Measurements from ENCODE around the gene C1orf74. TPM values are rescaled to one million over a fixed set of nuclear protein-coding genes. Genes with fewer than 3 reads are reported as not detected.

Gene C1orf74
- total RNA-seq (1 to 10 TPM in 3 of 5 donors, under 1 TPM in 2; 0.58 to 1.3 (median 1.2) TPM), total RNA-seq (0.07 to 0.85 (median 0.34) reads per million in 29 experiments)
- 1.4 TPM for total RNA-seq (2013)

DNA sequence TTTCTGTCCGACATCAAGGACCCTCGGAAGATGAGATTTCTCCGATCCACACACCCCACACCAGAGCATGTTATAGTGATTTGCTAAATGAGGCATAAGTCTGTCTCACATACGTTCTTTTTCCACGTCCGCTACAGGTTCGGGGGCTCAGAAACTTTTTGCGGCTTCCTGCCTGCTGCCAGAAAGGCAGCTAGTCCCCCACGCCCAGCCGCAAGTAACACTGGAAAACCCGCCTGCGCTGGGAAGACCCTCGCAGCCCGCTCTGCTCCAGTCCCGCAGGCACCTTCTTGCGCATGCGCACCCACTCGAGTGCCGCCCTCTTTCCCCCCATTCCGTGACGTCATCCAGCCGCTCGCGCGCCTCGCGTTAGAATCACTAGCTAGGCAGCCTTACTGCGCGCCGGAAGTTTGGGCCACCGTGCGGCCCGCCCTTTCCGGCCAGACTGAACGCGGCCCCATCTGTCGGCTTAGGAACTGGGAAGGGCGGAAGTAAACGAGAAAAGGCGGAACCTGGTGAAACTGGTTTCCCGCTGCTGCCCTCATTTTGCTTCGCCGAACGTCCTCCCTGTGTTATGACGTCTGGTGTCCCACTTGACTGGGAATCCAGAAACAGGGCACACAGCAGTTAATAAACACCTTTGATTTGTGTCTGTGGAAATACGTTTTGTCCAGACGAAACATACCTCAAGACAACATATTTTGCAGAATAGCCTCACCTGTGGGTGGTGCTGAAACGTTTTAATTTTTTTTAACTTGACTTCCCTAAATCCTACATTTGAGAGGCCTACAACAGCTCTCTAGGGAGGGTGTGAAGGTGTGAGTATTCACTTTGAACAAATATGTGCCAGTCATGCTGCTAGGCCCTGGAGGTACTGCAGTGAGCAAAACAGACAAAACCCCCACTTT lies at the start of gene C1orf74:
Gene C1orf74 (minus strand): TSS at position 295 of the 905 bp plus-strand sequence. CDS start 925 bp downstream, outside the sequence.
- peaks cover 16% of the 10 kb centered on the region for H3K36me3 Mint-ChIP-seq
- H3K27me3 Mint-ChIP-seq, result no peaks in the 10 kb centered on the region
- H3K9me3 Mint-ChIP-seq, result no peaks in the 10 kb centered on the region
- ATAC-seq (replicated peaks in 1 of 4) (peak; percentile 97 to 99 (median 98)), DNase-seq (peak; percentile 94 to 100 (median 98))
- H3K4me3 Mint-ChIP-seq, result peak within 1 kb of the TSS; percentile 87 to 92 (median 89)
- peak within 1 kb of the TSS; percentile 97 to 98 for H3K27ac Mint-ChIP-seq
- 0% methylated on average over 39 of the region's 48 CpGs for WGBS (ENCODE audit: insufficient coverage)
- peak within 1 kb of the TSS; percentile 97 for H3K27ac ChIP-seq (ENCODE audit: low read length)
- peaks cover 14 to 32% of the 10 kb centered on the region in 2 donors for H3K36me3 ChIP-seq (ENCODE audit: control insufficient read depth in 2 of 2, extremely low read depth in 1 of 2, insufficient read depth in 1 of 2, low read length in 1 of 2)
- H3K4me1 ChIP-seq (ENCODE audit: control insufficient read depth in 1 of 2, extremely low read depth in 1 of 2, insufficient read depth in 2 of 2, low read length in 2 of 2), result peaks cover 7 to 24% of the 10 kb centered on the region in 2 experiments
- peaks cover 34 to 40% (median 34%) of the 10 kb centered on the region in 3 donors for H3K4me1 Mint-ChIP-seq
- ChIA-PET POLR2A (interaction anchor here (1.0 to 1.6 kb wide), 4 partner anchors 10 to 21 kb away, joined by 4 to 7 read pairs (median 5); partner anchors contain the start of gene IRF6 (in 1 of the 2)), CTCF (interaction anchor here (0.6 to 2.6 kb wide), 8 partner anchors 13 to 44 kb away, joined by 3 to 9 read pairs (median 3); partner anchors contain the start of gene UTP25 (in 1 of the 2))
- no peaks in the 10 kb centered on the region for H3K27me3 ChIP-seq (replicated peaks in 1 of 2; ENCODE audit: control insufficient read depth in 2 of 2, extremely low read depth in 1 of 2, insufficient read depth in 2 of 2, low read length in 1 of 2)
- H3K4me3 ChIP-seq (ENCODE audit: control insufficient read depth in 1 of 2, extremely low read depth in 1 of 2, low read length in 1 of 2), result peak within 1 kb of the TSS; percentile 72 to 73
- no peaks in the 10 kb centered on the region for H3K9me3 ChIP-seq

DNA sequence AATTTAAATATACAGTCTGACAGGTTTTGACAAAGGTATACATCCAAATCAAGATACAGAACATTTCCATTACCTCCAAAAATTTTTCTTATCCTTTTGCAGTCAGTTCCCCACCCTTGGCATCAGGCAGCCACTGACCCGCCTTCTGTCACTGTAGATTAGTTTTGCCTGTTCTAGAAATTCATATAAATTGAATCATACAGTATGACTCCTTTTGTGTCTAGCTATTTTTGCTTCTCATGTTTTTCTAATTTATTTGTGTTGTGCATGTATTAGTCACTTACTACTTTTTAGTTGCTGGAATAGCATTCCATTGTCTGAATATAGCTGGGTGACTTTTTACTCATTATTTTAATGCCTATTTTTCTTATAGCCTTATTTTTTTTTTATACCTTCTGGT lies 47.3 kb upstream of the C1orf74 start:
- Histone ChIP-seq H3K27me3 (replicated peaks in 1 of 2; ENCODE audit: control insufficient read depth in 2 of 2, extremely low read depth in 1 of 2, insufficient read depth in 2 of 2, low read length in 1 of 2) (no peaks in the 10 kb centered on the region), H3K4me3 (ENCODE audit: control insufficient read depth in 1 of 2, extremely low read depth in 1 of 2, low read length in 1 of 2) (no peak overlapping the region), H3K4me1 (ENCODE audit: control insufficient read depth in 1 of 2, extremely low read depth in 1 of 2, insufficient read depth in 2 of 2, low read length in 2 of 2) (peaks cover 6 to 18% of the 10 kb centered on the region in 2 experiments), H3K27ac (ENCODE audit: low read length) (no peak overlapping the region), H3K36me3 (ENCODE audit: control insufficient read depth in 2 of 2, extremely low read depth in 1 of 2, insufficient read depth in 1 of 2, low read length in 1 of 2) (peaks cover 0 to 58% of the 10 kb centered on the region in 2 donors), H3K9me3 (no peaks in the 10 kb centered on the region)
- Mint-ChIP-seq H3K27ac (no peak overlapping the region), H3K9me3 (no peaks in the 10 kb centered on the region), H3K4me1 (peaks cover 40 to 64% (median 54%) of the 10 kb centered on the region in 3 donors), H3K36me3 (peaks cover 52% of the 10 kb centered on the region), H3K27me3 (no peaks in the 10 kb centered on the region), H3K4me3 (no peak overlapping the region)
- ChIA-PET POLR2A (no interaction called here), CTCF (interaction anchor here (0.5 to 1.4 kb wide), 2 partner anchors 8 to 39 kb away, joined by 4 to 5 read pairs; no protein-coding TSS in a partner anchor)
- WGBS (ENCODE audit: insufficient coverage), result 100% methylated on average over 1 of the region's 1 CpG
- DNase-seq (no peak), ATAC-seq (replicated peaks in 1 of 4) (no peak)

DNA sequence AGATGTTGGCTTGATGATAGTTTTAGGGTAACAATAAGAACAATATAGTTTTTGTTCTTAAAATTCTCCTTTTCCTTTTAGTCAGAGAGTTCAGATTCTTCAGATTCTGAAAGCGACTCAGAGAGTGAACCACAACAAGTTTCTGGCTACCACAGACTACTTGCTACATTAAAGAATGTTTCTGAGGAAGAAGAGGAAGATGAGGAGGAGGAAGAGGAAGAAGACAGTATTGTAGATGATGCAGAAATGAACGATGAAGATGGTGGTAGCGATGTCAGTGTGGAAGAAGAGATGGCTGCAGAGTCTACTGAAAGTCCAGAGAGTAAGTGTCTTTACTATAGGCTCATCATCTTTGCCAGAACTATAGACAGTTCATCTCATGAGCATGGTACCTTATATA lies 46.4 kb upstream of the C1orf74 start:
- Mint-ChIP-seq H3K4me1 (peaks cover 40 to 64% (median 51%) of the 10 kb centered on the region in 3 donors), H3K9me3 (no peaks in the 10 kb centered on the region), H3K36me3 (peaks cover 43% of the 10 kb centered on the region), H3K4me3 (no peak overlapping the region), H3K27me3 (no peaks in the 10 kb centered on the region), H3K27ac (no peak overlapping the region)
- no peak overlapping the region for H3K27ac ChIP-seq (ENCODE audit: low read length)
- H3K36me3 ChIP-seq (ENCODE audit: control insufficient read depth in 2 of 2, extremely low read depth in 1 of 2, insufficient read depth in 1 of 2, low read length in 1 of 2), result peaks cover 0 to 49% of the 10 kb centered on the region in 2 donors
- POLR2A ChIA-PET, result interaction anchor here (0.6 to 0.7 kb wide), 2 partner anchors 24 to 62 kb away, joined by 3 to 4 read pairs; no protein-coding TSS in a partner anchor
- no peak for ATAC-seq (replicated peaks in 1 of 4)
- no CpG with 5 or more reads among the region's 3 CpGs for WGBS (ENCODE audit: insufficient coverage)
- peaks cover 6 to 18% of the 10 kb centered on the region in 2 experiments for H3K4me1 ChIP-seq (ENCODE audit: control insufficient read depth in 1 of 2, extremely low read depth in 1 of 2, insufficient read depth in 2 of 2, low read length in 2 of 2)
- H3K4me3 ChIP-seq (ENCODE audit: control insufficient read depth in 1 of 2, extremely low read depth in 1 of 2, low read length in 1 of 2), result no peak overlapping the region
- H3K27me3 ChIP-seq (replicated peaks in 1 of 2; ENCODE audit: control insufficient read depth in 2 of 2, extremely low read depth in 1 of 2, insufficient read depth in 2 of 2, low read length in 1 of 2), result no peaks in the 10 kb centered on the region
- no peak for DNase-seq
- no peaks in the 10 kb centered on the region for H3K9me3 ChIP-seq
- CTCF ChIA-PET, result interaction anchor here in 1 of 2 donors (0.7 to 0.8 kb wide), 2 partner anchors 9 to 154 kb away, joined by 3 to 4 read pairs; no protein-coding TSS in a partner anchor

DNA sequence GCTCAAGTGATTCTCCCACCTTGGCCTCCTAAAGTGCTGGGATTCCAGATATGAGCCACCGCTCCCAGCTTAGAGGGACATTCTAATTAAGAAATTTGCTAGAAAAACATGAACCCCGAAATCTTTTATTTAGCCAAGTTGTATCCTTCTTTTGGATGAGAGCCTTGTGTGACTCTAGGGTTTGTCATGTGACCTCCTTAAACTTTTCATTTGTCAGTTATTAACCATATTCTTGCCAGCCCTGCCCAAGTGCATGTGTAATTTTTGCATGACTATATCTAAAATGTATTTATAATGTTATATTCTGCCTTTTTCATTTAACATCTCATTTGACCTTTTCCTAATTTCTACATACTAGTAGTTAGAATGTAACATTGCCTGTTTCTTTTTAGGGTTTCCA lies 45.4 kb upstream of the C1orf74 start:
- Histone ChIP-seq H3K4me3 (ENCODE audit: control insufficient read depth in 1 of 2, extremely low read depth in 1 of 2, low read length in 1 of 2) (no peak overlapping the region), H3K9me3 (no peaks in the 10 kb centered on the region), H3K27me3 (replicated peaks in 1 of 2; ENCODE audit: control insufficient read depth in 2 of 2, extremely low read depth in 1 of 2, insufficient read depth in 2 of 2, low read length in 1 of 2) (no peaks in the 10 kb centered on the region), H3K36me3 (ENCODE audit: control insufficient read depth in 2 of 2, extremely low read depth in 1 of 2, insufficient read depth in 1 of 2, low read length in 1 of 2) (peaks cover 0 to 39% of the 10 kb centered on the region in 2 donors), H3K27ac (ENCODE audit: low read length) (no peak overlapping the region), H3K4me1 (ENCODE audit: control insufficient read depth in 1 of 2, extremely low read depth in 1 of 2, insufficient read depth in 2 of 2, low read length in 2 of 2) (peaks cover 6 to 18% of the 10 kb centered on the region in 2 experiments)
- Mint-ChIP-seq H3K36me3 (peaks cover 36% of the 10 kb centered on the region), H3K9me3 (no peaks in the 10 kb centered on the region), H3K4me1 (peaks cover 37 to 59% (median 48%) of the 10 kb centered on the region in 3 donors), H3K27me3 (no peaks in the 10 kb centered on the region), H3K4me3 (peak overlapping the region; percentile 74 to 88 (median 75)), H3K27ac (no peak overlapping the region)
- POLR2A ChIA-PET, result interaction anchor here in 1 of 2 donors (0.5 kb wide), 1 partner anchor 15 kb away, joined by 5 read pairs; no protein-coding TSS in a partner anchor
- no CpG with 5 or more reads among the region's 2 CpGs for WGBS (ENCODE audit: insufficient coverage)
- DNase-seq (no peak), ATAC-seq (replicated peaks in 1 of 4) (no peak)
- CTCF ChIA-PET, result no interaction called here

DNA sequence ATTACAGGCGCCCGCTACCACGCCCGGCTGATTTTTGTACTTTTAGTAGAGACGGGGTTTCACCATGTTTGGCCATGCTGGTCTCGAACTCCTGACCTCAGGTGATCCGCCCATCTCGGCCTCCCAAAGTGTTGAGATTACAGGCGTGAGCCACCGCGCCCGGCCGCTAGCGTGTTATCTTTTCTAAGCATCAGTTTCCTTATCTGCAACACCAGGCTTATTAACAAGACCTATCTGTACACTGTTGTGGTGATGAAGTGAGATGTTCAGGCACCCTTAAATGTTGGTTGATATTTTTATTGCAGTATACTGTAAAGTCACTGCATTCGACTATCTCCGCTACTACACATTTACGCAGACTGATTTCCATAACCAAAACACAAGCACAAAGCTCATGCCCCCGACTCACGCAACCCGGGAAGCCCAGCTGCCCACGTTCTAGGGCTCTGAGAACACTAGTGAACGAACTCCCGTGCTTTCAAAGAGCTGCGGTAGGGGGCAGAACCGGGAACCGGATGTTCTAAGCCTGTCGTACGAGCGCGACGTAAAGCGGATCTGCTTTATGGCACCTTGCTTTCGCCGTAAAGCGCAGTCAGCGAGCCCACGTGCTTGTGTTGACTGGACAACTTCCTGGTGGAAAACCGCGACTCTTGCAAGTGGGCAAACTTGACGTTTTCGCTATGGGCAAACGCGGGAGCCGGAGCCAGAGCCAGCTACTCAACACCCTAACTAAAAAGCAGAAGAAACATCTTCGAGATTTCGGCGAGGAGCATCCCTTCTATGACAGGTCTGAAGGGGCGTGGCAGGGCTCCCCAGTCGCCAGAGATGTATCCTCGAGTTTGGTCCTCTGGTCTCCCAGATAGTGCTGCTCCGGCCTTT lies 43.3 kb upstream of the C1orf74 start, which contains the start of gene UTP25:
Gene UTP25 (plus strand): TSS at position 589 of the 879 bp plus-strand sequence. CDS start 92 bp downstream, at position 681.
- POLR2A ChIA-PET, result interaction anchor here (0.5 to 1.2 kb wide), 3 partner anchors 39 to 72 kb away, joined by 3 to 4 read pairs (median 4); partner anchors contain the start of gene TRAF3IP3 (in 1 of the 2)
- no peaks in the 10 kb centered on the region for H3K9me3 Mint-ChIP-seq
- H3K4me1 Mint-ChIP-seq, result peaks cover 40 to 54% (median 51%) of the 10 kb centered on the region in 3 donors
- H3K27ac Mint-ChIP-seq, result peak within 1 kb of the TSS; percentile 89
- H3K36me3 Mint-ChIP-seq, result peaks cover 18% of the 10 kb centered on the region
- Histone ChIP-seq H3K36me3 (ENCODE audit: control insufficient read depth in 2 of 2, extremely low read depth in 1 of 2, insufficient read depth in 1 of 2, low read length in 1 of 2) (peaks cover 0 to 18% of the 10 kb centered on the region in 2 donors), H3K27me3 (replicated peaks in 1 of 2; ENCODE audit: control insufficient read depth in 2 of 2, extremely low read depth in 1 of 2, insufficient read depth in 2 of 2, low read length in 1 of 2) (peaks cover 0 to 1% of the 10 kb centered on the region in 2 experiments), H3K27ac (ENCODE audit: low read length) (peak within 1 kb of the TSS; percentile 45), H3K4me1 (ENCODE audit: control insufficient read depth in 1 of 2, extremely low read depth in 1 of 2, insufficient read depth in 2 of 2, low read length in 2 of 2) (peaks cover 6 to 18% of the 10 kb centered on the region in 2 experiments), H3K9me3 (no peaks in the 10 kb centered on the region), H3K4me3 (ENCODE audit: control insufficient read depth in 1 of 2, extremely low read depth in 1 of 2, low read length in 1 of 2) (peak within 1 kb of the TSS; percentile 93 to 95)
- DNase-seq (peak; percentile 84 to 97 (median 91)), ATAC-seq (replicated peaks in 1 of 4) (peak; percentile 88 to 95 (median 94))
- WGBS (ENCODE audit: insufficient coverage), result 14% methylated on average over 39 of the region's 51 CpGs
- H3K4me3 Mint-ChIP-seq, result peak within 1 kb of the TSS; percentile 88 to 96 (median 94)
- H3K27me3 Mint-ChIP-seq, result peaks cover 5% of the 10 kb centered on the region in 2 donors
- CTCF ChIA-PET, result interaction anchor here (0.5 to 1.8 kb wide), 11 partner anchors 12 to 75 kb away, joined by 3 to 7 read pairs (median 4); partner anchors contain the start of genes C1orf74 (in 1 of the 2) and TRAF3IP3 (in 1 of the 2)

Data from T-cell (primary cell).